ENCODE data around the gene CDKN1C.

GRCh38 chr11:2848497-2848896 is 37.1 kb downstream of the CDKN1C start:
- no peak for TF ChIP-seq EZH2 (IDR thresholded peaks at IDR 0.05)
- no peak for TF ChIP-seq POLR2AphosphoS5 (IDR thresholded peaks at IDR 0.05; ENCODE audit: borderline replicate concordance, low read depth, low read length)
- no peak for TF ChIP-seq FOXP2 (optimal IDR thresholded peaks at IDR 0.05; ENCODE audit: control extremely low read depth, extremely low read length, insufficient read depth)

All from SK-N-MC (cell line).